A549 (cell line): ENCODE measurements around the gene WDR18. TPM values are rescaled to one million over a fixed set of nuclear protein-coding genes. Genes with fewer than 3 reads are reported as not detected.

Experiments
- ATAC-seq, 2 experiments: fragments of 200-7000 bp in 1 of 2; fragments of >200 bp in 1 of 2; cut with Nextera tagmentation in 1 of 2; cut with Tn5 transposase in 1 of 2; 3 replicates each; pipeline versions ENCODE4 v1.8.0 to v1.9.1; 2018 to 2020; ENCODE audit warnings: mild to moderate bottlenecking in 1 of 2, moderate library complexity in 1 of 2
- CTCF ChIA-PET: fragments of 300-600 bp; sonication (Branson Sonifier 250); formaldehyde crosslinking; extraction: SDS; loops from one replicate; lab custom pipeline; 2021; ENCODE audit warnings: antibody characterized with exemption, inconsistent platforms; lab: Yijun Ruan, JAX
- POLR2A ChIA-PET: fragments of 350-600 bp; formaldehyde crosslinking; extraction: SDS; loops from one replicate; lab custom pipeline; 2021; ENCODE audit warnings: antibody characterized with exemption, inconsistent platforms; lab: Yijun Ruan, JAX
- DNase-seq, 2 experiments: peaks; one replicate each; pipeline versions ENCODE4 v3.0.0 to v3.0.0-alpha.2; 2011 to 2016; ENCODE audit warnings: low read depth in 1 of 2, low spot score in 1 of 2
- FAIRE-seq: peaks from 2 replicates; lab custom pipeline; 2011; peaks lifted over from hg19 to GRCh38; lab: Jason Lieb, UNC
- H3K27ac ChIP-seq, 2 experiments: fragments of >200 bp; sonication (Bioruptor Twin); formaldehyde crosslinking; 3 replicates each; pipeline ENCODE4 v1.5.1; 2016 to 2017
- H3K4me1 ChIP-seq: fragments of >200 bp; sonication (Bioruptor Twin); formaldehyde crosslinking; 3 replicates; pipeline ENCODE4 v1.6.1; 2016
- H3K4me2 ChIP-seq: fragments of >200 bp; sonication (Bioruptor Twin); formaldehyde crosslinking; 3 replicates; pipeline ENCODE4 v1.6.1; 2016
- H3K4me3 ChIP-seq: fragments of >200 bp; sonication (Bioruptor Twin); formaldehyde crosslinking; 3 replicates; pipeline ENCODE4 v1.5.1; 2016
- H3K9me3 ChIP-seq: fragments of >200 bp; sonication (Bioruptor Twin); formaldehyde crosslinking; 3 replicates; pipeline ENCODE4 v1.6.1; 2016
- ATOH8 ChIP-seq: fragments of 250-450 bp; sonication (Bioruptor Pico); IDR thresholded peaks from 2 replicates; pipeline ENCODE4 v1.5.0; 2020; ENCODE audit warnings: low read depth, mild to moderate bottlenecking, moderate library complexity
- BCL3 ChIP-seq: fragments of >200 bp; sonication (Bioruptor Twin); formaldehyde crosslinking; IDR thresholded peaks from 3 replicates; pipeline ENCODE4 v1.6.1; 2016
- BHLHE40 ChIP-seq: IDR thresholded peaks from 2 replicates; pipeline ENCODE4 v1.6.1; 2012; ENCODE audit warnings: low read depth, low read length, inconsistent platforms
- CTCF ChIP-seq: fragments of >200 bp; sonication (Bioruptor Twin); formaldehyde crosslinking; IDR thresholded peaks from 3 replicates; pipeline ENCODE4 v1.5.1; 2016
- ELK1 ChIP-seq: fragments of 150-350 bp; IDR thresholded peaks from 2 replicates; pipeline ENCODE4 v1.6.1; 2014; ENCODE audit warnings: low read depth, mild to moderate bottlenecking, low read length
- FOSB ChIP-seq: fragments of 250-450 bp; sonication (Bioruptor Pico); IDR thresholded peaks from 2 replicates; pipeline ENCODE4 v1.5.0; 2020; ENCODE audit warnings: mild to moderate bottlenecking, moderate library complexity
- FOSL2 ChIP-seq, 2 experiments: fragments of 450-650 bp in 1 of 2; fragments of >200 bp in 1 of 2; sonication (Bioruptor Twin) in 1 of 2; formaldehyde crosslinking; IDR thresholded peaks; 2 replicates each; pipeline versions ENCODE4 v1.5.0 to v1.6.1; 2016 to 2020; ENCODE audit warnings: mild to moderate bottlenecking in 1 of 2, moderate library complexity in 1 of 2
- KDM5A ChIP-seq: fragments of 200-600 bp; sonication (generic); IDR thresholded peaks from 2 replicates; pipeline ENCODE4 v1.6.1; 2016; ENCODE audit warnings: antibody characterized with exemption, mild to moderate bottlenecking
- MAZ ChIP-seq: fragments of 150-350 bp; IDR thresholded peaks from 2 replicates; pipeline ENCODE4 v1.6.1; 2014; ENCODE audit warnings: antibody characterized with exemption, low read depth, low read length, borderline replicate concordance
- NR3C1 ChIP-seq: fragments of >200 bp; sonication (Bioruptor Twin); formaldehyde crosslinking; IDR thresholded peaks from 3 replicates; pipeline ENCODE4 v1.6.1; 2017
- PBX3 ChIP-seq: IDR thresholded peaks from 2 replicates; pipeline ENCODE4 v1.6.1; 2012
- PHF8 ChIP-seq: fragments of 200-600 bp; sonication (generic); IDR thresholded peaks from 2 replicates; pipeline ENCODE4 v1.6.1; 2016; ENCODE audit warnings: low read depth, mild to moderate bottlenecking, antibody characterized with exemption, moderate library complexity, borderline replicate concordance
- RNF2 ChIP-seq: fragments of 200-600 bp; sonication (generic); IDR thresholded peaks from 2 replicates; pipeline ENCODE4 v1.6.1; 2016; ENCODE audit warnings: low read depth, mild to moderate bottlenecking, antibody characterized with exemption, moderate library complexity, borderline replicate concordance
- SMC3 ChIP-seq: fragments of >200 bp; sonication (Bioruptor Twin); formaldehyde crosslinking; IDR thresholded peaks from 3 replicates; pipeline ENCODE4 v1.6.1; 2018; ENCODE audit warnings: inconsistent platforms
- TFCP2L1 ChIP-seq: fragments of 250-450 bp; sonication (Bioruptor Pico); IDR thresholded peaks from 2 replicates; pipeline ENCODE4 v1.5.0; 2021; ENCODE audit warnings: mild to moderate bottlenecking
- WGBS: methylation state at CpG from one replicate; pipeline ENCODE4 v1.1.6; 2017; ENCODE audit errors: missing lambda C conversion rate; 5-methylcytosine and 5-hydroxymethylcytosine counted together
- polyA plus RNA-seq, 4 experiments: library from polyadenylated mRNA; depleted of rRNA in 3 of 4; stranded (reverse); fragments of >200 nt; fragmentation: RNase III in 1 of 4; extraction: RNeasy Plus Mini Kit Qiagen cat#74134 plus additional on column Dnase treatment in 1 of 4; gene quantifications; 2 replicates in 3 of 4; 3 replicates in 1 of 4; pipeline ENCODE4 v1.2.3, GENCODE V29; 2011 to 2017
- TF ChIP-seq, protein P1 (sequence below): IDR thresholded peaks from 2 replicates; pipeline ENCODE4 v1.6.1; 2012
- TF ChIP-seq, protein P2 (sequence below): IDR thresholded peaks from 2 replicates; pipeline ENCODE4 v1.6.1; 2012; ENCODE audit warnings: low read depth, borderline replicate concordance

The WDR18 gene
- polyA plus RNA-seq, 2 of the 4 experiments (the other 2 are of a cell fraction), result 23.8 to 48.9 TPM

GRCh38 chr19:947090-947706 is 36.9 kb upstream of the WDR18 start:
- ChIA-PET CTCF (interaction anchor here (1.4 kb wide), 1 partner anchor 15 kb away, joined by 4 read pairs; no protein-coding TSS in a partner anchor), POLR2A (no interaction called here)
- H3K27ac ChIP-seq, result no peak overlapping the region
- no peak overlapping the region for H3K4me2 ChIP-seq
- WGBS, result 92% methylated on average over 27 of the region's 30 CpGs
- ATAC-seq (no peak), DNase-seq (no peak), FAIRE-seq (no peak)
- H3K4me1 ChIP-seq, result peaks cover 12% of the 10 kb centered on the region; the same call in 2 of the 3 replicates
- no peak for TF ChIP-seq FOSB (CRISPR knock-in tag)
- no peak for TF ChIP-seq KDM5A
- TF ChIP-seq TFCP2L1 (CRISPR knock-in tag), result no peak
- no peak for TF ChIP-seq ELK1
- TF ChIP-seq ATOH8 (CRISPR knock-in tag), result no peak
- TF ChIP-seq PHF8, result no peak
- TF ChIP-seq FOSL2 (IDR thresholded peaks at IDR 0.05), result no peak
- TF ChIP-seq FOSL2 (CRISPR knock-in tag; IDR thresholded peaks at IDR 0.05), result no peak
- TF ChIP-seq BHLHE40, result no peak
- no peak for TF ChIP-seq CTCF
- TF ChIP-seq RNF2, result no peak
- TF ChIP-seq PBX3, result no peak
- no peak for TF ChIP-seq MAZ
- TF ChIP-seq, protein P1, sequence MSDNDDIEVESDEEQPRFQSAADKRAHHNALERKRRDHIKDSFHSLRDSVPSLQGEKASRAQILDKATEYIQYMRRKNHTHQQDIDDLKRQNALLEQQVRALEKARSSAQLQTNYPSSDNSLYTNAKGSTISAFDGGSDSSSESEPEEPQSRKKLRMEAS, result no peak
- TF ChIP-seq SMC3, result no peak
- TF ChIP-seq, protein P2, sequence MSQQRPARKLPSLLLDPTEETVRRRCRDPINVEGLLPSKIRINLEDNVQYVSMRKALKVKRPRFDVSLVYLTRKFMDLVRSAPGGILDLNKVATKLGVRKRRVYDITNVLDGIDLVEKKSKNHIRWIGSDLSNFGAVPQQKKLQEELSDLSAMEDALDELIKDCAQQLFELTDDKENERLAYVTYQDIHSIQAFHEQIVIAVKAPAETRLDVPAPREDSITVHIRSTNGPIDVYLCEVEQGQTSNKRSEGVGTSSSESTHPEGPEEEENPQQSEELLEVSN, result no peak
- TF ChIP-seq BCL3, result no peak
- TF ChIP-seq NR3C1, result no peak
- no peak overlapping the region for H3K4me3 ChIP-seq
- no peaks in the 10 kb centered on the region for H3K9me3 ChIP-seq
